ENCODE measurements around the gene GZMB. TPM values are rescaled to one million over a fixed set of nuclear protein-coding genes. Genes with fewer than 3 reads are reported as not detected.

GZMB gene
- 10 to 100 TPM; 61.9 to 62.7 TPM for total RNA-seq

DNA sequence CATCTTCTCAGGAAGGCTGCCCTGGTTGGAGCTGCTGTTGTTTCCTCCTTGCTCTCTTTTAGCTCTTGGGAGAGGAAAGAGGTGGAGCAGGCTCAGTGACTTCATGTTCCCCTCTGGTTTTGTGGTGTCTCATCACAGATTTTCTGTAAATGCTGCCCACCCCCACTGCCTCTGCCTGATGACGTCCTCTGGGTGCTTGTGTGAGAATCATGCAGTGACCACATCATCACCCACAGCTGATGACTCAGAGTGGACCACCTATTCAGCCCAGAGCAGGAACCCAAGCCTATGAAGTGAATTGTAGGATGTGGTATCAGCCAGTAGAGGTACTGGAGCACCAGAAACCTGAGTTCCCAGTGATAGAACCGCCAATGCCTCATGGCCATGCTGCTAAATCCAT is at the start of gene GZMB:
TSS of gene GZMB (minus strand) at position 33 of the 400 bp plus-strand sequence. CDS start at position 3, 30 bp downstream.

GRCh38 chr14:24609655-24610344 is 24.2 kb downstream of the GZMB start, which contains the start of gene GZMH:
GZMH (minus strand) TSS chr14:24609685; CDS start chr14:24609613, 72 bp downstream.

Other genes with a start within 250 kb of the GZMB start
- under 1 TPM; 0.10 to 0.26 TPM for gene NYNRIN, start 235.2 kb downstream of the GZMB start, total RNA-seq
- gene CBLN3, start 204.5 kb downstream of the GZMB start, total RNA-seq = 1 to 10 TPM; 4.5 to 6.6 TPM
- gene KHNYN, start 204.2 kb downstream of the GZMB start, total RNA-seq = 10 to 100 TPM; 75.8 to 78.6 TPM
- 10 to 100 TPM; 70.3 to 75.4 TPM for gene SDR39U1, start 191.4 kb downstream of the GZMB start, total RNA-seq
- gene CMA1, start 125.9 kb downstream of the GZMB start, total RNA-seq = not detected
- under 1 TPM; 0.23 to 0.36 TPM for gene CTSG, start 57.9 kb downstream of the GZMB start, total RNA-seq
- 1 to 10 TPM; 2.8 to 3.0 TPM for gene GZMH, start 24.5 kb downstream of the GZMB start, total RNA-seq